Thyroid gland (tissue), 4 donors: ENCODE data around the gene BCAS1.

Experiments
- CTCF ChIP-seq, 6 experiments: fragments of 200-600 bp in 3 of 6; fragments of 450-650 bp in 3 of 6; sonication (generic) in 3 of 6; IDR thresholded peaks; one replicate each; pipeline ENCODE4 v1.5.1; 2016 to 2019; ENCODE audit warnings: antibody characterized with exemption in 6 of 6, mild to moderate bottlenecking in 2 of 6, inconsistent platforms in 1 of 6, moderate library complexity in 1 of 6
- POLR2A ChIP-seq, 2 donors: fragments of 450-650 bp; IDR thresholded peaks; one replicate each; pipeline ENCODE4 v1.6.1; 2017; ENCODE audit warnings: antibody characterized with exemption in 2 of 2, mild to moderate bottlenecking in 2 of 2, moderate library complexity in 1 of 2

- TF ChIP-seq CTCF (IDR thresholded peaks at IDR 0.05) (no peak), POLR2A (IDR thresholded peaks at IDR 0.05) (no peak)
These were observed 31.4 kb downstream of the BCAS1 start for GRCh38 chr20:54038961-54039360.
